Mucosa of descending colon (tissue), 3 donors: ENCODE measurements around the gene TRIM29. TPM values are rescaled to one million over a fixed set of nuclear protein-coding genes. Genes with fewer than 3 reads are reported as not detected.

ENCODE experiments used
- ATAC-seq: fragments of 200-7000 bp; cut with Tn5 transposase; one replicate; pipeline ENCODE4 v1.9.1; 2020; ENCODE audit warnings: mild to moderate bottlenecking, moderate library complexity
- DNase-seq, 3 donors: peaks; one replicate each; pipeline ENCODE4 v3.0.0-alpha.2; 2020
- H3K36me3 ChIP-seq: fragments of 200-600 bp; one replicate; pipeline ENCODE4 v1.8.0; 2021; ENCODE audit warnings: low read depth, mild to moderate bottlenecking
- H3K4me1 ChIP-seq: fragments of 200-600 bp; one replicate; pipeline ENCODE4 v1.8.0; 2021; ENCODE audit warnings: low read depth, mild to moderate bottlenecking
- H3K4me3 ChIP-seq: fragments of 200-600 bp; one replicate; pipeline ENCODE4 v1.8.0; 2021; ENCODE audit warnings: mild to moderate bottlenecking
- H3K9me3 ChIP-seq: fragments of 200-600 bp; one replicate; pipeline ENCODE4 v1.8.0; 2021; ENCODE audit warnings: mild to moderate bottlenecking
- CTCF ChIP-seq: fragments of 200-600 bp; IDR thresholded peaks from one replicate; pipeline ENCODE4 v1.8.0; 2022; ENCODE audit warnings: antibody characterized with exemption, mild to moderate bottlenecking
- intact Hi-C, 2 donors: fragments of 100-400 bp; cut with DNase I in 1 of 2; cut with micrococcal nuclease in 1 of 2; formaldehyde crosslinking; loops; one replicate each; pipeline versions ENCODE4 v1.11.0 to v1.11.1; 2022; cut with DNase I, micrococcal nuclease
- total RNA-seq, 3 donors: library from RNA; stranded (reverse); fragmentation: NEBNext Ultra II Directional in 2 of 3; extraction: Animal tissue kit (Norgen Biotek cat#: 25700) in 2 of 3; gene quantifications; one replicate each; pipeline versions ENCODE4 v1.2.1 to v1.2.4, GENCODE V29; 2021 to 2023
- donor health status: DM: no; HTN: no; CAD: no; lungs with moderate emphysema.
- donor health status: DM: no; HTN: no; CAD: no.
- donor health status: DM: no; HTN: yes; CAD: no.

The TRIM29 gene
- total RNA-seq, 3 donors from 2014 or later: 4.0 to 6.3 (median 5.4) TPM

- DNase-seq: no peak
- Histone ChIP-seq H3K36me3 (no peaks in the 10 kb centered on the region), H3K4me3 (no peak overlapping the region), H3K4me1 (peaks cover 13% of the 10 kb centered on the region), H3K9me3 (no peaks in the 10 kb centered on the region)
- no peak for TF ChIP-seq CTCF
- intact Hi-C loops: no loop called here
- no peak for ATAC-seq
These were observed 11.3 kb downstream of the TRIM29 start for GRCh38 chr11:120126620-120127019.

- Histone ChIP-seq H3K9me3 (no peaks in the 10 kb centered on the region), H3K4me3 (no peak overlapping the region), H3K4me1 (peaks cover 13% of the 10 kb centered on the region), H3K36me3 (no peaks in the 10 kb centered on the region)
- no peak for TF ChIP-seq CTCF
- ATAC-seq: no peak
- DNase-seq: peak in 1 of 3 donors; percentile 16
- intact Hi-C loops: no loop called here
These were observed 12.4 kb downstream of the TRIM29 start for GRCh38 chr11:120125509-120125908.

GRCh38 chr11:120125024-120125423 is 12.9 kb downstream of the TRIM29 start:
- peak; percentile 19 for ATAC-seq
- peaks cover 13% of the 10 kb centered on the region for H3K4me1 ChIP-seq
- no peaks in the 10 kb centered on the region for H3K36me3 ChIP-seq
- intact Hi-C loops: no loop called here
- no peaks in the 10 kb centered on the region for H3K9me3 ChIP-seq
- no peak overlapping the region for H3K4me3 ChIP-seq
- peak in 1 of 3 donors; percentile 47 for DNase-seq
- TF ChIP-seq CTCF: no peak

GRCh38 chr11:120124355-120124754 is 13.6 kb downstream of the TRIM29 start:
- ATAC-seq (no peak), DNase-seq (no peak)
- Histone ChIP-seq H3K9me3 (no peaks in the 10 kb centered on the region), H3K4me1 (peaks cover 11% of the 10 kb centered on the region), H3K4me3 (no peak overlapping the region), H3K36me3 (no peaks in the 10 kb centered on the region)
- intact Hi-C loops: no loop called here
- TF ChIP-seq CTCF: no peak

- peak; percentile 10 for ATAC-seq
- Histone ChIP-seq H3K36me3 (no peaks in the 10 kb centered on the region), H3K4me3 (no peak overlapping the region), H3K9me3 (no peaks in the 10 kb centered on the region), H3K4me1 (peaks cover 7% of the 10 kb centered on the region)
- intact Hi-C loops: no loop called here
- no peak for TF ChIP-seq CTCF
- no peak for DNase-seq
These were observed 14.0 kb downstream of the TRIM29 start for GRCh38 chr11:120123946-120124345.
